Right kidney (tissue), 1 donor: Measurements from ENCODE around the gene DOCK7.
"Not testable (repeated sequence)": the region's sequence is repeated elsewhere in the genome, so short reads cannot be mapped to it uniquely, and the experiment has no call there.

Experiments used
- DNase-seq: peaks from one replicate; pipeline ENCODE4 v3.0.0-alpha.2; 2016

DOCK7 gene

DNA sequence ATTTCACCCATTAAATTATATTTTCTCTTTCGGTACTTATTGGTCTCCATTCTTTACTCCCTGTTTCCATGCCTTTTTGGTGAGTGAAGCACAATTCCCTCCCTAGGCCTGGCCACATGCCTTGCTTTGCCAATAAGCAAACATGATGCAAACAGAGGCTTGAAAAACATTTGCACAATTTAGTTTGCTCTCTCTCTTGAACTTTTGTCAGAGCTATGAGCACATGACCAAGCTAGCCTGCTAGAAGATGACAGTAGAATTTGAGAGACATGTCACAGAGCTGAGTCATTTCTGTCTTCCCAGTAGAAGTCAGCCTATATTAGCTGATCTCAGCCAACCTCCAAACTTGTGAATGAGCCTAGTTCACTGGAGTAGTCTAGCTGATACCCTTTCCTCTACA, 66.3 kb downstream of the DOCK7 start:
- no peak for DNase-seq

DNA sequence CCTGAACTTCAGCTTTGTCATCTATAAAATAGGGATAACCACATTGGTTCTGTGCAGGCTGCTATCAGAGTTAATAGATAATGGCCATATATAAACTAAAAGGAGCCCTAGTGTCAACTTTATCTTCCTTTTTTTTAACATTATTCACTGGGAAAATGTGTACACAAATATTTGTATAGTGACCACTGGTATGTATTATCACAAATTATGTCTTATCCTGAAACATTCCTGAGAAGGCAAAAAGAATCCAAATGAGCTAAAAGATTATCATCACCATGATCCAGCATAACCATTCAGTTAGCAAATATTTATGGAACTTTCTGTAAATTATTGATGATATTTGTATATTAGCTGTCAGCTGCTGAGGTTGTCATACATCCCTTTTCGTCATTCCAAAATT, 74.3 kb downstream of the DOCK7 start:
- no peak for DNase-seq

DNA sequence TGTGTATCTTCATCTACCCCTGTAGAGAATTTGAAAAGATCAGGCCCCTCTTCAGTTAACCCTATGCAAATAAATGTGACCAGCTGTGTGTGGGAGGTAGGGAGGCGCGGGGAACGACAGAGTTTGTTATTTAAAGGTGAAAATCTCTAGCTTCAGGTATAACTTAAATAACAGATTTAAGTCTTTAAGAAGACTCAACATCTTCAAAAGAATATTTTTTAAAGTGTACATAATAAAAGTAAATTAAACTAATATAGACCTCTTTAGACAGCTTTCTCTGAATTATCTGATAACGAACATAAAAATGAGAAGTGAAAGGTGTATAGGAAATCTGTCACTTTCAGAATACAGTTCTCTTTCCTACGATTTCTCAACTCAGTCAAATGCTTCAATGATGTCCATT, 74.9 kb downstream of the DOCK7 start:
- DNase-seq = no peak

DNA sequence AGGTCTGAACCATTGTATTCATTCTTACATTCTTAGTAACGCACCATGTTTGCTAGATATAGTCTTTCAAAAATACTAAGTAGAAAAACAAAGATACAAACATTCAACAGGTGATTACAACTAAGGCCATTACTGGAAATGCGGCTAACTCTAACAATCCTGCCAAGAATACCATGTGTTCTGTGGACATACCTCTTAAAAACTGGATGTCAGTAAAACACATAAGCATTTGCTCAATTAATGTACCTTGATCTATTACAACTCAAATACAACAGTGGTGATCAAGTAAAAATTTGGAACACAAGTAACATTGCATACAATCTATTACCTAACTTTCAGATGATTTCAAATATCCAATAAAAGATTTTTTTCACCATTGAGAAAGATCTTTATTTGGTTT, 75.4 kb downstream of the DOCK7 start:
- no peak for DNase-seq

DNA sequence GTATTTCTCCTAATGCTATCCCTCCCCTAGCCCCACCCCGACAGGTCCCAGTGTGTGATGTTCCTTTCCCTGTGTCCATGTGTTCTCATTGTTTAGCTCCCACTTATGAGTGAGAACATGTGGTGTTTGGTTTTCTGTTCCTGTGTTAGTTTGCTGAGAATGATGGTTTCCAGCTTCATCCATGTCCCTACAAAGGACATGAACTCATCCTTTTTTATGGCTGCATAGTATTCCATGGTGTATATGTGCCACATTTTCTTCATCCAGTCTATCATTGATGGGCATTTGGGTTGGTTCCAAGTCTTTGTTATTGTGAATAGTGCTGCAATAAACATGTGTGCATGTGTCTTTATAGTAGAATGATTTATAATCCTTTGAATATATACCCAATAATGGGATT, 77.6 kb downstream of the DOCK7 start:
- not testable (repeated sequence) for DNase-seq

DNA sequence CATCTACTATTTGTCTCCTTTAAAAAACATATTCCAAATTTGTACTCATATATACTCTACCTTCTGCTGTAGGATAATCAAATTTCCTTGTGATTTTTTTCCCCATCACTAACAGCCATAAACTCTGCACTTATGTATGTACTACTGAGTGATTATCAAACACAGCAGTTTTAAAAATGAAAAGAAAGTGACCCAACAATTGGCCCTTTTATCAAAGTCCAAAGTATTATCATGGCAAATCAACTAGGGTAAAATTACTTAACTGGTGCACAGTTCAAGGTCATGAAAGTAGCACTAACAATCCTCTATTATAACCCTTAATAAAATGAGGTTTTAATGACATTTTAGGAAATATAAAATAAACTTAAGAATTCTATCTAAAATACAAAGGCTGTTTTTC, 79.3 kb downstream of the DOCK7 start:
- DNase-seq = no peak

DNA sequence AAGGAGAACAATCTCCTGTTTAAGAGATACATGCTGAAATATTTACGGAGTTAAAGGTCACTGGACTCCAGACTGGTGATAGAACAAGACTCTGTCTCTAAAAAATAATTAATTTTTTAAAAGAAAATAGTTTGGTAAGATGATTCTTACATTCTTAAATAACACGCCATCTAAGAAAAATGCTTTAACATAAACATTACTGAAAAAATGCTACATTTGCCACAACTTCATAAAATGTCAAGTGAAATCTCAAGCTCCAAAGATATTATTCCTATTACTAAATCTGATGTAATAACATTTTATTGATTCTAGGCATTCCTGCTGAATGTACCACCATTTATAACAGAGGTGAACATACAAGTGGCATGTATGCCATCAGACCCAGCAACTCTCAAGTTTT, 86.7 kb downstream of the DOCK7 start:
- DNase-seq = no peak

GRCh38 chr1:62599044-62599443, 89.1 kb downstream of the DOCK7 start:
- no peak for DNase-seq

DNA sequence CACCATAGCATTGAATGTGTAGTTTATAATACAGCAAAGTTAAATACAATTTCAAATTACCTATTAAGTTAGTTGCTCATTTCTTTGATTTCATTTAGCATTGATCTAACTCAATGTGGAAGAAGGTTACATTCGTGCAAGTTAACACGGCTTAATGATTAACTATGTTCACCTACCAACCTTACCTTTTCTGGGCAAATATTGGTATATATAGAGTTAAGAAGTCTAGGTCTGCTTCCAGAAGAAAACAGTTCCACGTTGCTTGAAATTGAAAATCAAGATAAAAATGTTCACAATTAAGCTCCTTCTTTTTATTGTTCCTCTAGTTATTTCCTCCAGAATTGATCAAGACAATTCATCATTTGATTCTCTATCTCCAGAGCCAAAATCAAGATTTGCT, 90.9 kb downstream of the DOCK7 start, which contains the start of gene ANGPTL3:
TSS of gene ANGPTL3 (plus strand) at position 240 of the 400 bp plus-strand sequence. CDS start at position 287, 47 bp downstream.
- no peak for DNase-seq

GRCh38 chr1:62595647-62596046, 92.5 kb downstream of the DOCK7 start:
- DNase-seq = no peak

GRCh38 chr1:62593825-62594394, 94.3 kb downstream of the DOCK7 start:
- no peak for DNase-seq

DNA sequence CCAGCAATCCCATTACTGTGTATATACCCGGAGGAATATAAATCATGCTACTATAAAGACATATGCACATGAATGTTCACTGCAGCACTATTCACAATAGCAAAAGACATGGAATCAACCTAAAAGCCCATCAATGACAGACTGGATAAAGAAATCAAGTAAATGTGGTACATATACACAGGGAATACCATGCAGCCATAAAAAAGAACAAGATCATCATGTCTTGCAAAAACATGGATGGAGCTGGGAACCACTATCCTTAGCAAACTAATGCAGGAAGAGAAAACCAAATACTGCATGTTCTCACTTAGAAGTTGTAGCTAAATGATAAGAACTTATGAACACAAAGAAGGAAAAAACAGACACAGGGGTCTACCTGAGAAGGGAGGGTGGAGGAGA, 97.2 kb downstream of the DOCK7 start:
- DNase-seq = no peak

DNA sequence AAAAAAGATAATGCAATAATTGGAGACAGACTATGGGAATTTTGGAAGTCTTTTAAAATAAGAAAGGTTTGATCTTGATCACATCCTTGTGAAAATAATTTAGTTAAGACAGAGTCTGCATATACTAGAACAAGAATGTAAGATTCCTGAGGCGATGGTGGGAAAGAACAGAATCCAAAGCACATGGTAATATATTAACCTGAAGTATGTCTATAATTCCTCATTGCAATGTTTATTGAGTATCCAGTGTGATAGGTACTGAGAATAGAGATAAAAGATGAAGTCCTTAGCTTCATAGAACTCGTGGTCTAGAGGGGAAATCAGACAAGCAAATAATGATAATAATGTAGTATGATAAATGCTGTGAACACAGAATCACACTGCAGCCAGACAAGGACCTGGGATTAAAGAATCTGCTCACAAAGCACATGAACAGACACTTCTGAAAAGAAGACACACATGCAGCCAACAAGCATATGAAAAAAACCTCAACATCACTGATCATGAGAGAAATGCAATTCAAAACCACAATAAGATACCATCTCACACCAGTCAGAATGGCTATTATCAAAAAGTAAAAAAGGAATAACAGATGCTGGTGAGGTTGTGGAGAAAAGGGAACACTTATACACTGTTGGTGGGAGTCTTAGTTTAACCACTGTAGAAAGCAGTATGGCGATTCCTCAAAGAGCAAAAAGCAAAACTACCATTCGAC, 97.8 kb downstream of the DOCK7 start:
- DNase-seq = no peak

DNA sequence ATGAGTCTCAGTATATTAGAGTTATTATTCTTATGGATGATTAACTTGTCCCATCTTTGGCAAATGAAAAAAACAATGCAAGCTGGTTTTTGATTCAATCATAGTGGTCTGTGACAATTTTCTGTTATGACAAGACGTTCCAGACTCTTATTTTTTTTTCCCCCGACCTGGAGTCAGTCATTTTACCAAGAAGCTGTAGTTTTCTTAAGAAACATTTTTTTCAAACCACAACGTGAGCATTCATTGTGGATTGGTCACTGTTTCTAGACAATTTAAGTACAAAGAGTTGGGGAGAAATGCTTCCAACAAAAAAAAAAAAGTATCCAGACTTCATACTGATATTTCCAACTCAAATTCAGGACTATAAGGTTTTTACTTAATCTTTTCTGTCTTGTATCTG, 98.9 kb downstream of the DOCK7 start:
- DNase-seq = no peak

DNA sequence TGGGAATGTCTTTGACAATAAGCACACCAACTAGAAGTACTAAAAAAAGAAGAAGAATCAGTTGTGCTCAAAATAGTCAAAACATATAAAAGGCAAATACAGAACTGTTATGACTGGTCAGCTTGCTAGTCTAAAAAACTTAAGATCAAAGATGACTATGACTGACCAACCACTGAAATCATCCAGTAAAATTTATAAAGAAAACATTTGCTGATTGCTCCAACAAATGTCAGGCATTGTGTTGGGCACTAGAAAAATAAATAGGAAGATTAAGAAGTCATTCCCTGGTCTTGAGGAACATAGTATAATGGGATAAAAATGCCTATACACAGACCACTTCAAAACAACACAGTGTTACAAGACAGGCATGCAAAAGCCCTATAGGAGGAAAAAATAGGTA, 100.2 kb downstream of the DOCK7 start:
- DNase-seq = no peak

- no peak for DNase-seq
These were observed 102.6 kb downstream of the DOCK7 start for GRCh38 chr1:62585469-62586155.

- DNase-seq = no peak
These were observed 114.5 kb downstream of the DOCK7 start for GRCh38 chr1:62573675-62574074.

DNA sequence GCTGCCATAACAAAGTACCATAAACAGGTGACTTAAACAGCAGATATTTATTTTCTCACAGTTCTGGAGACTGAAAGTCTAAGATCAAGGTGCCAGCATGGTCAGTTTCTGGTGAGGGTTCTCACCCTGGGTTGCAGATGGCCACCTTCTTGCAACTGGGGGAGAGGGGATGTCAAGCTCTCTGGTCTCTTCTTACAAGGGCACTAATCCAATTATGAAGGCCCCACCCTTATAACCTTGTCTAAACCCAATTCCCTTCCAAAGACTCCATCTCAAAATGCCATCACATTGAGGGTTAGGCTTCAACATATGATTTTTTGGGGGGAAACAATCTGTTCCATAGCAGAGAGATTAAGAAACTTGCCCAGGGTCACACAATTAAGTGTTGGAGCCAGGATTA, 115.7 kb downstream of the DOCK7 start:
- no peak for DNase-seq

GRCh38 chr1:62571517-62571916, 116.7 kb downstream of the DOCK7 start:
- not testable (repeated sequence) for DNase-seq

DNA sequence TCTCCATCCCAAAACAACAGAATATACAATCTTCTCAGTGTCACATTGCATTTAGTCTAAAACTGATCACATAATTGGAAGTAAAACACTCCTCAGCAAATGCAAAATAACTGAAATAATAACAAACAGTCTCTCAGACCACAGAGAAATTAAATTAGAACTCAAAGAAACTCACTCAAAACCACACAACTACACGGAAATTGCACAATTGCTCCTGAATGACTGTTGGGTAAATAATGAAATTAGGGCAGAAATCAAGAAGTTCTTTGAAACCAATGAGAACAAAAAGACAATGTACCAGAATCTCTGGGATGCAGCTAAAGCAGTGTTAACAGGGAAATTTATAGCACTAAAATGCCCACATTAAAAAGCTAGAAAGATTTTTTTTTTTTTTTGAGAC, 120.3 kb downstream of the DOCK7 start:
- DNase-seq = not testable (repeated sequence)

- not testable (repeated sequence) for DNase-seq
These were observed 121.0 kb downstream of the DOCK7 start for GRCh38 chr1:62567182-62567581.

GRCh38 chr1:62561306-62561705, 126.9 kb downstream of the DOCK7 start:
- no peak for DNase-seq

DNA sequence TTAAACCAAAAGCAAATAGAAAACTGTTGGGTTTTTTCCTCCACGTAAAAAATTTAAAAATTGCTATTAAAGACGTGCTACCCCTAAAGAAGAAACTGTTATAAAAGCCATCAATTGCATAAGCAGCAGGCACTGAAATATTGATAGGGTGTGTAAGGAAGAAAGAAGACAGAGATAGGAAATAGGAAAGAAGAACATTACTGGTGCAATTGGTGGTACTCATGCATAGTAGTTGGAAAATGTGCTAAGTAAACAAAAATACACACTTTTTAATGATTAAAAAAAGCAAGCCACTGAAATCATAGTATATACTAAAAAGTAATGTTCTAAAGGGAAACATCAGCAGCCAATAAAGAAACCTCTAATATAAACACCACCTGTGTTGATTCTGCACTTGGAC, 143.6 kb downstream of the DOCK7 start:
- no peak for DNase-seq

- DNase-seq = no peak
These were observed 147.1 kb downstream of the DOCK7 start for GRCh38 chr1:62541048-62541447.
